B cell (primary cell): Measurements from ENCODE around the gene ZFYVE27. TPM values are rescaled to one million over a fixed set of nuclear protein-coding genes. Genes with fewer than 3 reads are reported as not detected.

Source experiments
- ATAC-seq: fragments of 200-7000 bp; cut with Tn5 transposase; one replicate; pipeline ENCODE4 v1.10.0; 2021; ENCODE audit warnings: low read depth, mild to moderate bottlenecking, moderate number of reproducible peaks, moderate library complexity
- CTCF ChIA-PET: fragments of 350-600 bp; sonication (Branson Sonifier 250); formaldehyde crosslinking; loops from one replicate; lab custom pipeline; 2021; ENCODE audit warnings: antibody characterized with exemption, inconsistent platforms; lab: Charles Lee
- POLR2A ChIA-PET: fragments of 350-600 bp; sonication (Branson Sonifier 250); formaldehyde crosslinking; loops from one replicate; lab custom pipeline; 2021; ENCODE audit warnings: antibody characterized with exemption; lab: Charles Lee
- DNase-seq: peaks from one replicate; pipeline ENCODE4 v3.0.0; 2013
- H2AFZ ChIP-seq: 2 replicates; pipeline ENCODE4 v1.6.1; 2012; ENCODE audit warnings: mild to moderate bottlenecking, low read depth, low read length; ENCODE audit not compliant: insufficient read depth, poor library complexity, severe bottlenecking
- H3K27ac ChIP-seq, 2 donors: 1 replicate in 1 of 2; 2 replicates in 1 of 2; pipeline ENCODE4 v1.5.1; 2012 to 2013; ENCODE audit warnings: low read length in 2 of 2, mild to moderate bottlenecking in 2 of 2, moderate library complexity in 1 of 2
- H3K27me3 ChIP-seq, 4 experiments: fragments of 200-600 bp in 1 of 4; sonication (generic) in 1 of 4; replicated peaks in 1 of 4; 1 replicate in 2 of 4; 2 replicates in 2 of 4; pipeline versions ENCODE4 v1.6.1 to v1.7.0; 2013 to 2016; ENCODE audit warnings: low read length in 3 of 4, mild to moderate bottlenecking in 2 of 4, mixed read lengths in 1 of 4, moderate library complexity in 1 of 4; ENCODE audit not compliant: insufficient read depth in 4 of 4, control insufficient read depth in 3 of 4; ENCODE audit errors: control extremely low read depth in 1 of 4
- H3K36me3 ChIP-seq, 2 experiments: replicated peaks in 1 of 2; 1 replicate in 1 of 2; 2 replicates in 1 of 2; pipeline versions ENCODE4 v1.6.1 to v1.7.1; 2013; ENCODE audit warnings: low read length in 1 of 2; ENCODE audit not compliant: insufficient read depth in 2 of 2, control insufficient read depth in 1 of 2; ENCODE audit errors: control extremely low read depth in 1 of 2, extremely low read depth in 1 of 2
- H3K4me1 ChIP-seq, 2 donors: fragments of 200-600 bp in 1 of 2; sonication (generic) in 1 of 2; 1 replicate in 1 of 2; 2 replicates in 1 of 2; pipeline versions ENCODE4 v1.5.1 to v1.6.1; 2013 to 2017; ENCODE audit warnings: low read length in 2 of 2; ENCODE audit not compliant: control insufficient read depth in 2 of 2, insufficient read depth in 2 of 2
- H3K4me2 ChIP-seq: replicated peaks from 2 replicates; pipeline ENCODE3; 2012; ENCODE audit warnings: mild to moderate bottlenecking, low read depth, low read length; ENCODE audit not compliant: poor library complexity, severe bottlenecking
- H3K4me3 ChIP-seq, 5 experiments: fragments of 200-600 bp in 1 of 5; sonication (generic) in 1 of 5; 1 replicate in 3 of 5; 2 replicates in 2 of 5; pipeline versions ENCODE4 v1.5.1 to v1.7.0; 2011 to 2016; ENCODE audit warnings: low read length in 4 of 5, mild to moderate bottlenecking in 4 of 5, low read depth in 2 of 5, control low read depth in 1 of 5, moderate library complexity in 1 of 5; ENCODE audit not compliant: insufficient read depth in 1 of 5; ENCODE audit errors: control extremely low read depth in 1 of 5, extremely low read depth in 1 of 5
- H3K79me2 ChIP-seq: fragments of 200-600 bp; sonication (generic); one replicate; pipeline ENCODE4 v1.6.0; 2016; ENCODE audit warnings: low read length; ENCODE audit not compliant: control insufficient read depth, insufficient read depth
- H3K9ac ChIP-seq: fragments of 200-600 bp; sonication (generic); 2 replicates; pipeline ENCODE4 v1.6.1; 2017; ENCODE audit warnings: mild to moderate bottlenecking, low read length, moderate library complexity
- H3K9me3 ChIP-seq, 3 donors: one replicate each; pipeline versions ENCODE4 v1.6.1 to v1.7.1; 2013; ENCODE audit warnings: low read length in 2 of 3; ENCODE audit not compliant: control insufficient read depth in 2 of 3, insufficient read depth in 1 of 3; ENCODE audit errors: control extremely low read depth in 1 of 3
- H4K20me1 ChIP-seq: 2 replicates; pipeline ENCODE4 v1.6.0; 2012; ENCODE audit warnings: mild to moderate bottlenecking, low read length; ENCODE audit not compliant: insufficient read depth, control insufficient read depth, poor library complexity, severe bottlenecking
- H3K27ac Mint-ChIP-seq: one replicate; pipeline ENCODE4 v1.8.0; 2021; ENCODE audit warnings: mixed read lengths
- H3K27me3 Mint-ChIP-seq: one replicate; pipeline ENCODE4 v1.8.0; 2021; ENCODE audit warnings: mixed read lengths
- H3K4me1 Mint-ChIP-seq: one replicate; pipeline ENCODE4 v1.8.0; 2021; ENCODE audit warnings: mixed read lengths
- H3K4me3 Mint-ChIP-seq: one replicate; pipeline ENCODE4 v1.8.0; 2021; ENCODE audit warnings: mixed read lengths
- H3K9me3 Mint-ChIP-seq: one replicate; pipeline ENCODE4 v1.8.0; 2022; ENCODE audit warnings: mixed read lengths; ENCODE audit not compliant: insufficient read depth
- EZH2 ChIP-seq: IDR thresholded peaks from 2 replicates; pipeline ENCODE4 v1.6.1; 2012; ENCODE audit warnings: borderline replicate concordance, low read depth, mild to moderate bottlenecking, moderate library complexity, low read length; ENCODE audit not compliant: insufficient read depth, poor library complexity, severe bottlenecking
- WGBS: methylation state at CpG from one replicate; pipeline ENCODE4 v1.1.5; 2013; ENCODE audit warnings: missing lambda C conversion rate; ENCODE audit not compliant: insufficient coverage; 5-methylcytosine and 5-hydroxymethylcytosine counted together
- intact Hi-C: fragments of 100-400 bp; cut with micrococcal nuclease; formaldehyde crosslinking; loops from one replicate; pipeline ENCODE4 v1.10.0; 2022
- polyA plus RNA-seq: library from polyadenylated mRNA; depleted of rRNA; stranded (reverse); fragments of >200 nt; gene quantifications from 2 replicates; pipeline ENCODE4 v1.2.3, GENCODE V29; 2012
- total RNA-seq, 2 donors: library from RNA; stranded (reverse); fragments of 120-200 nt in 1 of 2; gene quantifications; 1 replicate in 1 of 2; 2 replicates in 1 of 2; pipeline versions ENCODE4 v1.2.3 to v1.2.4, GENCODE V29; 2013 to 2022
- TF ChIP-seq, protein P1 (sequence below): fragments of 200-600 bp; IDR thresholded peaks from one replicate; pipeline ENCODE4 v1.8.0; 2022; ENCODE audit warnings: antibody characterized with exemption, mild to moderate bottlenecking

Gene ZFYVE27
- total and polyA plus RNA-seq, 2 donors (not counting 1 experiment from before 2014, with no cell fraction given): 50.4 to 79.7 TPM

DNA sequence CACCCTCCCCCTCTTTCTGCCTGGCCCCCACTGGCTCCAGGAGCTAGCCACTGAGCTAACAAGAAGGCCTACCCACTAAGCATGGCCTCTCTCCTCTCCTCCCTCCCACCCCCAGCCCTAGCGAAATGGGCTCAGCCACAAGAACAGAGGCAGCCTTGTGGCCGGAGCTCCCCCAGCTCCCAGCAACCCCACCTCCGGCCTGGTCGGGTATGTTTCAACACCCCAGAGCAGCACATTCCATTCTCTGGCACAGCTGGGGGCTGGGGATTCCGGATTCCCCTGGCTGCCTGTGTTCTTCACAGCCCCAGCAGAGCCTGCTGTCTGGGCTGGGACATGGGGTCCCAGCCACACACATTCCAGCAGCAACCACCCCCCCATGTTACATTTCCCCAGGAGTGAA is 25.9 kb downstream of the ZFYVE27 start:
- H3K79me2 ChIP-seq: no peaks in the 10 kb centered on the region
- 97% methylated on average over 5 of the region's 5 CpGs for WGBS
- H3K27me3 ChIP-seq: no peaks in the 10 kb centered on the region
- no peak overlapping the region for H2AFZ ChIP-seq
- H3K27ac Mint-ChIP-seq: no peak overlapping the region
- H3K27me3 Mint-ChIP-seq: peaks cover under 1% of the 10 kb centered on the region
- TF ChIP-seq, protein P1, sequence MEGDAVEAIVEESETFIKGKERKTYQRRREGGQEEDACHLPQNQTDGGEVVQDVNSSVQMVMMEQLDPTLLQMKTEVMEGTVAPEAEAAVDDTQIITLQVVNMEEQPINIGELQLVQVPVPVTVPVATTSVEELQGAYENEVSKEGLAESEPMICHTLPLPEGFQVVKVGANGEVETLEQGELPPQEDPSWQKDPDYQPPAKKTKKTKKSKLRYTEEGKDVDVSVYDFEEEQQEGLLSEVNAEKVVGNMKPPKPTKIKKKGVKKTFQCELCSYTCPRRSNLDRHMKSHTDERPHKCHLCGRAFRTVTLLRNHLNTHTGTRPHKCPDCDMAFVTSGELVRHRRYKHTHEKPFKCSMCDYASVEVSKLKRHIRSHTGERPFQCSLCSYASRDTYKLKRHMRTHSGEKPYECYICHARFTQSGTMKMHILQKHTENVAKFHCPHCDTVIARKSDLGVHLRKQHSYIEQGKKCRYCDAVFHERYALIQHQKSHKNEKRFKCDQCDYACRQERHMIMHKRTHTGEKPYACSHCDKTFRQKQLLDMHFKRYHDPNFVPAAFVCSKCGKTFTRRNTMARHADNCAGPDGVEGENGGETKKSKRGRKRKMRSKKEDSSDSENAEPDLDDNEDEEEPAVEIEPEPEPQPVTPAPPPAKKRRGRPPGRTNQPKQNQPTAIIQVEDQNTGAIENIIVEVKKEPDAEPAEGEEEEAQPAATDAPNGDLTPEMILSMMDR: no peak
- TF ChIP-seq EZH2: no peak
- POLR2A ChIA-PET: no interaction called here
- no peaks in the 10 kb centered on the region for H3K9me3 ChIP-seq
- ATAC-seq (no peak), DNase-seq (no peak)
- H3K9ac ChIP-seq: no peak overlapping the region
- CTCF ChIA-PET: interaction anchor here (0.9 kb wide), 1 partner anchor 48 kb away, joined by 3 read pairs; no protein-coding TSS in a partner anchor
- peaks cover 6 to 11% of the 10 kb centered on the region in 2 donors for H3K4me1 ChIP-seq
- H3K9me3 Mint-ChIP-seq: no peaks in the 10 kb centered on the region
- H3K4me1 Mint-ChIP-seq: peaks cover 12% of the 10 kb centered on the region
- H3K4me3 Mint-ChIP-seq: no peak overlapping the region
- H3K4me3 ChIP-seq: no peak overlapping the region
- intact Hi-C loops: no loop called here
- H4K20me1 ChIP-seq: no peaks in the 10 kb centered on the region
- peaks cover 0 to 30% of the 10 kb centered on the region in 2 experiments for H3K36me3 ChIP-seq
- no peak overlapping the region for H3K4me2 ChIP-seq
- no peak overlapping the region for H3K27ac ChIP-seq

DNA sequence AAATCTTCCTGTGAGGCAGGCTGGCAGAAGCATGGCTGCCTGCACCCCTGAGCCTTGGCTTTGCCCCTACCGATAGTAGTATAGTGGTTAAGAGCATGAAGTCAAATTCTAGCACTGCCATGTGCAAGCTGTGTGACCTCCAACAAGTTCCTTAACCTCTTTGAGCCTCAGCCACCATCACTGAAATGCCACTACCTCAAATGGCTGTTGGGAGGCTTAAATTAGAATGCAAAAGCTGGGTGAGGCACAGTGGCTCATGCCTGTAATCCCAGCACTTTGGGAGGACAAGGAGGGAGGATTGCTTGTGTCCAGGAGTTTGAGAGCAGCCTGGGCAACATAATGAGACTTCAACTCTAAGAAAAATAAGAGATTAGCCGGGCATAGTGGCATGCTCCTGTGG is 26.5 kb downstream of the ZFYVE27 start:
- Histone ChIP-seq H4K20me1 (no peaks in the 10 kb centered on the region), H3K4me2 (no peak overlapping the region), H3K36me3 (peaks cover 0 to 29% of the 10 kb centered on the region in 2 experiments), H3K9ac (no peak overlapping the region), H3K9me3 (peaks cover 0 to 2% (median 0%) of the 10 kb centered on the region in 3 donors), H2AFZ (no peak overlapping the region), H3K27me3 (no peaks in the 10 kb centered on the region), H3K4me1 (peaks cover 6 to 11% of the 10 kb centered on the region in 2 donors), H3K4me3 (no peak overlapping the region), H3K27ac (no peak overlapping the region), H3K79me2 (no peaks in the 10 kb centered on the region)
- peaks cover 12% of the 10 kb centered on the region for H3K4me1 Mint-ChIP-seq
- H3K9me3 Mint-ChIP-seq: no peaks in the 10 kb centered on the region
- ChIA-PET POLR2A (no interaction called here), CTCF (interaction anchor here (0.9 kb wide), 1 partner anchor 49 kb away, joined by 3 read pairs; no protein-coding TSS in a partner anchor)
- ATAC-seq: no peak
- TF ChIP-seq, protein P1: no peak
- TF ChIP-seq EZH2: no peak
- WGBS: 100% methylated on average over 1 of the region's 2 CpGs
- H3K27ac Mint-ChIP-seq: no peak overlapping the region
- no peak for DNase-seq
- no peak overlapping the region for H3K4me3 Mint-ChIP-seq
- peaks cover 7% of the 10 kb centered on the region for H3K27me3 Mint-ChIP-seq
- intact Hi-C loops: no loop called here
